Activated T-helper 1 cell treated with Interleukin-2 at 50 U/mL for 16 hours (primary cell): Measurements from ENCODE around the gene ZNF296.

ENCODE experiments used
- DNase-seq: peaks from one replicate; pipeline ENCODE4 v3.0.0-alpha.2; 2020; ENCODE audit warnings: low read depth

ZNF296 gene

GRCh38 chr19:45058622-45059159, 17.6 kb downstream of the ZNF296 start:
- DNase-seq: no peak

- no peak for DNase-seq
Observed at GRCh38 chr19:45057444-45057843, 18.8 kb downstream of the ZNF296 start.

GRCh38 chr19:45056831-45057230, 19.4 kb downstream of the ZNF296 start:
- no peak for DNase-seq

- DNase-seq: no peak
Observed at GRCh38 chr19:45051929-45052579, 24.2 kb downstream of the ZNF296 start.

GRCh38 chr19:45050036-45050435, 26.2 kb downstream of the ZNF296 start:
- DNase-seq: no peak

GRCh38 chr19:45049073-45049736, 27.1 kb downstream of the ZNF296 start:
- DNase-seq: no peak

GRCh38 chr19:45047188-45047797, 29.0 kb downstream of the ZNF296 start:
- DNase-seq: no peak

- DNase-seq: no peak
Observed at GRCh38 chr19:45046355-45046754, 29.9 kb downstream of the ZNF296 start.

GRCh38 chr19:45045671-45046353, 30.5 kb downstream of the ZNF296 start:
- no peak for DNase-seq

- no peak for DNase-seq
Observed at GRCh38 chr19:45041125-45041524, 35.2 kb downstream of the ZNF296 start.

- DNase-seq: no peak
Observed at GRCh38 chr19:45040059-45040771, 36.1 kb downstream of the ZNF296 start.

GRCh38 chr19:45038931-45039893, 37.1 kb downstream of the ZNF296 start, which contains the start of gene CLASRP:
Gene CLASRP (plus strand): TSS chr19:45039045. CDS start chr19:45040213, 1,168 bp downstream.
- peak; percentile 84 for DNase-seq

- no peak for DNase-seq
Observed at GRCh38 chr19:45037393-45038169, 38.7 kb downstream of the ZNF296 start.

- DNase-seq: no peak
Observed at GRCh38 chr19:45035755-45036154, 40.5 kb downstream of the ZNF296 start.

- no peak for DNase-seq
Observed at GRCh38 chr19:45032421-45032820, 43.9 kb downstream of the ZNF296 start.

GRCh38 chr19:45030825-45031224, 45.5 kb downstream of the ZNF296 start:
- no peak for DNase-seq

GRCh38 chr19:45027371-45027770, 48.9 kb downstream of the ZNF296 start:
- no peak for DNase-seq

- DNase-seq: no peak
Observed at GRCh38 chr19:45025264-45025663, 51.0 kb downstream of the ZNF296 start.

GRCh38 chr19:45023048-45023447, 53.2 kb downstream of the ZNF296 start:
- DNase-seq: no peak

GRCh38 chr19:45021971-45022370, 54.3 kb downstream of the ZNF296 start:
- no peak for DNase-seq
